ENCODE measurements around the gene DDX56. TPM values are rescaled to one million over a fixed set of nuclear protein-coding genes. Genes with fewer than 3 reads are reported as not detected.

DDX56 gene
- total RNA-seq, 1 experiment from 2014 or later = 83.1 TPM

GRCh38 chr7:44581879-44582603, 8.3 kb upstream of the DDX56 start, which contains the start of gene TMED4 (continued):
- TF ChIP-seq HMGXB4 (CRISPR knock-in tag; IDR thresholded peaks at IDR 0.05) (peak; percentile 71; the same call in 1 of the 2 replicates), AFF4 (CRISPR knock-in tag; IDR thresholded peaks at IDR 0.05; ENCODE audit: borderline replicate concordance) (0 out of 2 replicates have a peak, but pooled peaks have one; percentile 34), ZNF532 (CRISPR knock-in tag; IDR thresholded peaks at IDR 0.05; ENCODE audit: borderline replicate concordance) (no peak), ZMAT4 (CRISPR knock-in tag; IDR thresholded peaks at IDR 0.05) (no peak), ZNF396 (CRISPR knock-in tag; IDR thresholded peaks at IDR 0.05; ENCODE audit: borderline replicate concordance) (no peak), JUN (CRISPR knock-in tag; IDR thresholded peaks at IDR 0.05) (0 out of 2 replicates have a peak, but pooled peaks have one; percentile 70), EMX1 (CRISPR knock-in tag; IDR thresholded peaks at IDR 0.05) (no peak), NR1H2 (CRISPR knock-in tag; IDR thresholded peaks at IDR 0.05) (no peak), ZNF121 (CRISPR knock-in tag; IDR thresholded peaks at IDR 0.05) (no peak), GABPB1 (CRISPR knock-in tag; IDR thresholded peaks at IDR 0.05) (no peak; the same call in 1 of the 2 replicates), JAZF1 (CRISPR knock-in tag; IDR thresholded peaks at IDR 0.05) (no peak), FOXJ3 (CRISPR knock-in tag; IDR thresholded peaks at IDR 0.05; ENCODE audit: borderline replicate concordance) (no peak), ZSCAN18 (CRISPR knock-in tag; IDR thresholded peaks at IDR 0.05) (no peak), STAT6 (CRISPR knock-in tag; conservative IDR thresholded peaks at IDR 0.05; ENCODE audit: low read depth) (no peak), SMAD4 (CRISPR knock-in tag; IDR thresholded peaks at IDR 0.05) (no peak), SOX15 (CRISPR knock-in tag; IDR thresholded peaks at IDR 0.05) (no peak), ESRRA (CRISPR knock-in tag; IDR thresholded peaks at IDR 0.05; ENCODE audit: borderline replicate concordance) (no peak), ATF3 (CRISPR knock-in tag; conservative IDR thresholded peaks at IDR 0.05) (no peak), MXD4 (CRISPR knock-in tag; IDR thresholded peaks at IDR 0.05; ENCODE audit: borderline replicate concordance) (no peak), SP1 (CRISPR knock-in tag; conservative IDR thresholded peaks at IDR 0.05) (0 out of 2 replicates have a peak, but pooled peaks have one; percentile 44), ZBTB21 (CRISPR knock-in tag; IDR thresholded peaks at IDR 0.05; ENCODE audit: borderline replicate concordance) (peak; percentile 83; the same call in 1 of the 2 replicates), ZNF317 (CRISPR knock-in tag; IDR thresholded peaks at IDR 0.05; ENCODE audit: borderline replicate concordance, low read depth) (no peak), RELA (CRISPR knock-in tag; IDR thresholded peaks at IDR 0.05; ENCODE audit: borderline replicate concordance) (no peak)

Data from WTC11 (cell line).